ENCODE measurements around the gene NEK1.

DNA sequence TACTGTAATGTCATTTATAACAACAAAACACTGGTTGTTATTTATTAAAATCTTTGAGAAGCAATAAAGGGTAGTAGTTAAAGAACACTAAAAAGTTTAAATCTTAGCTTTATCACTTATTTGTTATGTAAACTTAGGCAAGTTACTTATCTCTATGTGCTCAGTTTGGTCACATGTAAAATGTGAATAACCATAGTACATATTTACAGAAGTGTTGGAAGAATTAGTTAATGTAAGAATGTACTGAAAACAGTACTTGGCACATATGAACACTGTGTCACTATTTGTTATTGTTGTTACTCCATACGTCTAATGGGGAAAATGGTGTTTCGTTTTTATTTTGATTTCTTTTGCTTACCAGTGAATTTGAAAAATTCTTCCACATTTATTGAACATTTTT lies 9.1 kb downstream of the NEK1 start:
- TF ChIP-seq CTCF (IDR thresholded peaks at IDR 0.05; ENCODE audit: borderline replicate concordance, extremely low read depth, low read length, poor library complexity, severe bottlenecking) (no peak), EZH2 (IDR thresholded peaks at IDR 0.05; ENCODE audit: borderline replicate concordance, low read depth, low read length, severe bottlenecking) (no peak)
